ENCODE data around the gene CCR3.

- TF ChIP-seq POLR2AphosphoS5 (IDR thresholded peaks at IDR 0.05; ENCODE audit: low read depth, low read length) (no peak), REST (IDR thresholded peaks at IDR 0.05; ENCODE audit: insufficient read depth in 1 of 2, low read depth in 2 of 2, low read length in 1 of 2) (no peak), SIN3A (IDR thresholded peaks at IDR 0.05; ENCODE audit: borderline replicate concordance, insufficient read depth, low read depth, low read length) (no peak)
- TF ChIP-seq, protein P1, sequence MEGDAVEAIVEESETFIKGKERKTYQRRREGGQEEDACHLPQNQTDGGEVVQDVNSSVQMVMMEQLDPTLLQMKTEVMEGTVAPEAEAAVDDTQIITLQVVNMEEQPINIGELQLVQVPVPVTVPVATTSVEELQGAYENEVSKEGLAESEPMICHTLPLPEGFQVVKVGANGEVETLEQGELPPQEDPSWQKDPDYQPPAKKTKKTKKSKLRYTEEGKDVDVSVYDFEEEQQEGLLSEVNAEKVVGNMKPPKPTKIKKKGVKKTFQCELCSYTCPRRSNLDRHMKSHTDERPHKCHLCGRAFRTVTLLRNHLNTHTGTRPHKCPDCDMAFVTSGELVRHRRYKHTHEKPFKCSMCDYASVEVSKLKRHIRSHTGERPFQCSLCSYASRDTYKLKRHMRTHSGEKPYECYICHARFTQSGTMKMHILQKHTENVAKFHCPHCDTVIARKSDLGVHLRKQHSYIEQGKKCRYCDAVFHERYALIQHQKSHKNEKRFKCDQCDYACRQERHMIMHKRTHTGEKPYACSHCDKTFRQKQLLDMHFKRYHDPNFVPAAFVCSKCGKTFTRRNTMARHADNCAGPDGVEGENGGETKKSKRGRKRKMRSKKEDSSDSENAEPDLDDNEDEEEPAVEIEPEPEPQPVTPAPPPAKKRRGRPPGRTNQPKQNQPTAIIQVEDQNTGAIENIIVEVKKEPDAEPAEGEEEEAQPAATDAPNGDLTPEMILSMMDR (IDR thresholded peaks at IDR 0.05), result no peak
Observed at GRCh38 chr3:46206282-46207015, 35.8 kb upstream of the CCR3 start.

Measured in Panc1 (cell line).